Measurements from ENCODE around the gene CARS2. TPM values are rescaled to one million over a fixed set of nuclear protein-coding genes. Genes with fewer than 3 reads are reported as not detected.
A peak's percentile ranks its signal among the peaks of the same experiment; 100 is the strongest.
"Not testable (repeated sequence)": the region's sequence is repeated elsewhere in the genome, so short reads cannot be mapped to it uniquely, and the experiment has no call there.

The CARS2 gene
- total RNA-seq, 2 donors from 2014 or later: 36.1 to 71.8 TPM

DNA sequence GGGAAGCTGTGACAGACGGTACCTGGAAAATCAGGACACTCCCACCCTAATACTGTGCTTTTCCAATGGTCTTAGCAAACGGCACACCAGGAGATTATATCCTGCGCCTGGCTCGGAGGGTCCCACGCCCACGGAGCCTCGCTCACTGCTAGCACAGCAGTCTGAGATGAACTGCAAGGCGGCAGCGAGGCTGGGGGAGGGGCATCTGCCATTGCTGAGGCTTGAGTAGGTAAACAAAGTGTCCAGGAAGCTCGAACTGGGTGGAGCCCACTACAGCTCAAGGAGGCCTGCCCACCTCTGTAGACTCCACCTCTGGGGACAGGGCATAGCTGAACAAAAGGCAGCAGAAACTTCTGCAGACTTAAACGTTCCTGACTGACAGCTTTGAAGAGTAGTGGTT lies 36.1 kb downstream of the CARS2 start:
- DNase-seq (ENCODE audit: low spot score in 2 of 2); ATAC-seq; H3K9me3 Mint-ChIP-seq; H3K27ac Mint-ChIP-seq: not testable (repeated sequence)
- peaks cover 38 to 41% of the 10 kb centered on the region in 2 donors for H3K36me3 Mint-ChIP-seq

DNA sequence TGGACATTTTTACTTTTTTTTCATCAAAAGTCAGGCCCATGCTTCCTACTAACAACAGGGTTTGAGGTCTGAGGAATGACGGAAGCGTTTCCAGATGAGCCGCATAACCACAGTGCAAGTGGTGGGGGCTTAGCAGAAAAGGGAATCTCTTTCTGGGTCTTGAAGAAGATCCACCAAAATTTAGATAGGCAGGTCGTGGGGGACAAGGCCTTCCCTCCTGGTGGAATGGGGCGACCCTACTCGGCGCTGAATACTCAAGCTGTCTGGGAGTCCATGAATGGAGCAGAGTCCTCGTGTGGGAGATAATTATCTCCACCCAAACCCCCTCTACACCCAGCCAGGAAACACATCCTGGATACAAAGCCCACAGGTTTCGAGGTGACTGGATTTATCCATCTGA lies 36.9 kb downstream of the CARS2 start:
- ATAC-seq (no peak), DNase-seq (ENCODE audit: low spot score in 2 of 2) (no peak)
- Mint-ChIP-seq H3K9me3 (no peaks in the 10 kb centered on the region), H3K27ac (peak overlapping the region in 1 of 2 donors; percentile 68), H3K36me3 (peaks cover 30 to 35% of the 10 kb centered on the region in 2 donors)

DNA sequence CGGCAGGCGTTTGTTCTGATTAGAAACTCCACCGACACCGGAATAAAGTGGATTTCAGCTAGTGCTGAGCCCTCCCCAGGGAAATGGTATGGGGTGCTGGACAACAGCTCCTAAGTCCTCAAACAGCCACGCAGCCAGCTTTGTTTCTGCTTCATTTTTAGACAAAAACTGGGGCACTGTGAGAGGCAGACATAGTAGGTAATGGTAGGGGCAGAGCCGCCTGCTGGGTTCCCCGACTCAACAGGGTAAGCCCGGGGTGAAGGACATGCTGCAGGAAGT lies 39.7 kb downstream of the CARS2 start:
- ATAC-seq: no peak
- peaks cover 36 to 38% of the 10 kb centered on the region in 2 donors for H3K36me3 Mint-ChIP-seq
- H3K27ac Mint-ChIP-seq: peak overlapping the region in 1 of 2 donors; percentile 36
- peaks cover 4 to 11% of the 10 kb centered on the region in 2 donors for H3K9me3 Mint-ChIP-seq
- DNase-seq (ENCODE audit: low spot score in 2 of 2): no peak

DNA sequence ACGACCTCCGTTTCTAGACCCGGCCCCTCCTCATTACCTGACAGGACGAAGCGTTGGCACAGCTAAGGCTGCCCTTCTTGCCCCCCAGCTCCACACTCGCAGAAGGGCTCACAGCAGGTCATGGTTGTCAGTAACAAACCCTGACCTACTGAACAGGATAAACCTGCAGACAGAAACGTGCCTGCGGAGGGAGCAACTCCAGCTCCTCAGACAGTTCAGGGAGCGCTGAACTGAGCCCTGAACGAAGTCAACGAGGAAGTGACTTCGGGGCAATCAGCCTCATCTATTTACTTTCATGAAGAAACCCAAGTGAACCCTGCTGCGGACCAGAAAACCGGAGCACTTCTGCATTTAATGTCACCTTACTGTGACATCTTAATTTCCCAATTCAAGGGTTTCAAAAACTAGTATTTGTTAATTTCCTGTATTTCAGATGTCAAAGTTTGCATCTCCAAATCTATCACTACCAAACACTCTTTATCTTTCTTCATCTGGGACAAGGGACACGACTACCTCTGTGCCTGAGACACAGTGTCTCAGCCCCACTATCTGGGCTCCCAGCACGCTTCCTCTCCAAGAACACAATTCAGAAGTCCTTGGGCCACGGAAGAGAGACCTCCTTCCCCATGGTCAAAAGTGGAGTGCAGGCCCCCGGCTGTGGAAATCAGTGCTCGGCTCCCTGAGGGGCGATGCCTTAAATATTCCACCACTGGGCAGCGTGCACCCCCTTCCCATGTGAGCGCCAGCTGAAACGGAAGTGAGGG lies 40.2 kb downstream of the CARS2 start:
- DNase-seq (ENCODE audit: low spot score in 2 of 2): no peak
- ATAC-seq: no peak
- H3K27ac Mint-ChIP-seq: peak overlapping the region in 1 of 2 donors; percentile 14
- H3K9me3 Mint-ChIP-seq: peaks cover 4 to 12% of the 10 kb centered on the region in 2 donors
- peaks cover 34 to 35% of the 10 kb centered on the region in 2 donors for H3K36me3 Mint-ChIP-seq

DNA sequence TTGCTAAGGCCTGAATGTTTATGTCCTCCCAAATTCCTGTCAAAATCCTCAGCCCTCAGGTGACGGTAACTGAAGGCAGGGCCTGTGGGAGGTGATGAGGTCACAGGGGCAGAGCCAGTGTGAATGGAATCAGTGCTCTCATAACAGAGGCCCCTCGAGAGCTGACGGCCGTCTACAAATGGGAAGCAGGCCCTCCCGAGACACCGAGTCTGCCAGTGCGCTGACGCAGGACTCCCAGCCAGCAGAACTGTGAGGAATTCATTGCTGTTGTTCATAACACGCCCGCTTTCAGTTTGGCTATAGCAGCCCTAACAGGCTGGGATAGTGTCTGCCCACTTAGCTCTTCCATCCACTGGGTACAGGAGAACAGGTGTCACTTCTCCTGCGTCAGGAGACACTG lies 41.2 kb downstream of the CARS2 start:
- peaks cover 4 to 12% of the 10 kb centered on the region in 2 donors for H3K9me3 Mint-ChIP-seq
- DNase-seq (ENCODE audit: low spot score in 2 of 2) (no peak), ATAC-seq (no peak)
- H3K36me3 Mint-ChIP-seq: peaks cover 31 to 40% of the 10 kb centered on the region in 2 donors
- peak overlapping the region in 1 of 2 donors; percentile 65 for H3K27ac Mint-ChIP-seq

DNA sequence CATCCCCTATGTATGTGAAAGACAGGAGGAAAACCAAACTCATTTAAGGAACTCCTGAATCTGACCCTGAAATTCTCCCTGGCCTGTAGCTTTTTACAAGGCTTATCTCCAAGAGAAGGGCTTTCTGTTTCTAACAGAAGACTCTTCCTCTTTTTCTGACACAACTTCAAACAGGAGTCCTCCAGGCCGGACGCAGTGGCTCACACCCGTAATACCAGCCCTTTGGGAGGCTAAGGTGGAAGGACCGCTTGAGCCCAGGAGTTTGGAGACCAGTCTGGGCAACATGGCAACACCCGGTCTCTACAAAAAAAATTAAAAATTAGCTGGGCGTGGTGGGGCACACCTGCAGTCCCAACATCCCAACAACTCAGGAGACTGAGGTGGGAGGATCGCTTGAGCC lies 41.9 kb downstream of the CARS2 start:
- no peak for ATAC-seq
- Mint-ChIP-seq H3K36me3 (peaks cover 31 to 47% of the 10 kb centered on the region in 2 donors), H3K27ac (no peak overlapping the region), H3K9me3 (peaks cover 4 to 12% of the 10 kb centered on the region in 2 donors)
- DNase-seq (ENCODE audit: low spot score in 2 of 2): no peak

DNA sequence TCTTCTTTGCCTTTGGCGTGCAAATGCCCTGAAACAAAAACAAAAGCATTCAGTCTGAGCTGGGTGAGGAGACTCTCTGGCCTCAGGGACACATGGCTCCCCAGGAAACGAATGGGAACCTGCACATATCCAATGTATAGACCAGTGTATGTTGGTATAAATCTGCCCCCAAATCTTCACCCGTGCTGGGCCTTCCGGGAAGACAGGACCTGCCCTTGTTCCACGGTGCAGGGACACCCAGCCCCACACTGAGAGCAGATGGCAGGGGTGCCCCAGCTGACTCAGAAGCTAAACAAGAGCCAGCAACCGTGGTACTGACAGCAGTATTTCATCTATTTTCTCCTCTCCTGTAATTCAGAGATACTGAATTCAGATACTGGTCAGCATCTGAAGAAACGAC lies 42.4 kb downstream of the CARS2 start:
- no peak for ATAC-seq
- Mint-ChIP-seq H3K27ac (no peak overlapping the region), H3K9me3 (peaks cover 4 to 12% of the 10 kb centered on the region in 2 donors), H3K36me3 (peaks cover 31 to 50% of the 10 kb centered on the region in 2 donors)
- no peak for DNase-seq (ENCODE audit: low spot score in 2 of 2)

DNA sequence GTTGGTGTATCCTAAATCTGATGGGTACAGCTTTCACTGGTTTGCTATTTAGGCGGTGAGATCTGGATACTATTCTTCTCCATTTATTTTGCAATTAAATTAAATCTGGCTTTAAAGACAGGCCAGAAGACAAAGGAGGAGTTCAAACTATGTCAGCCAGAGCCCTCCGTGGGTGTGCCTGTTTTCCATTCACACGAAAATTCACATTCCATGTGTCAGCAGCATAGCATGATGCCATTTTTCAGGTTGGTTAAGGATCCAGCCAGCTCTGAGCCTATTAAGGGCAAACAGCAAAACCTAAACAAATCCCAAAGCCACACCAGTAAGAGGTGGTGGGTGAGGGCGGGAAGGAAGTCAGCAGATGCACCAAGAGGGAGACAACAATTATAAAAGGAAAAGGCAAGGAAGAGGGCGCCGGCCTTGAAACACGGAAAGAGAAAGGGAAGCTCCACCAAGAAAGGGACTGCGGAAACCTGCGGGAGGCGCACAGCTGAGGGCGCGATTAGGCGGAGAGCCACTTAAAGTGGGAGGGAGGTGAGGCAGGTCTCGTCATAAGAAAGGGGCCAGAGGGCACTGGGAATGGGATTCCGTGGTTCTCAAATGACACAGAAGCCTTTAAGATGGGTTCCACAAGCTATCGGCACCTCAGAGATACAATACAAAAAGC lies 43.0 kb downstream of the CARS2 start:
- Mint-ChIP-seq H3K36me3 (peaks cover 33 to 56% of the 10 kb centered on the region in 2 donors), H3K9me3 (peaks cover 4 to 12% of the 10 kb centered on the region in 2 donors), H3K27ac (no peak overlapping the region)
- no peak for DNase-seq (ENCODE audit: low spot score in 2 of 2)
- no peak for ATAC-seq

DNA sequence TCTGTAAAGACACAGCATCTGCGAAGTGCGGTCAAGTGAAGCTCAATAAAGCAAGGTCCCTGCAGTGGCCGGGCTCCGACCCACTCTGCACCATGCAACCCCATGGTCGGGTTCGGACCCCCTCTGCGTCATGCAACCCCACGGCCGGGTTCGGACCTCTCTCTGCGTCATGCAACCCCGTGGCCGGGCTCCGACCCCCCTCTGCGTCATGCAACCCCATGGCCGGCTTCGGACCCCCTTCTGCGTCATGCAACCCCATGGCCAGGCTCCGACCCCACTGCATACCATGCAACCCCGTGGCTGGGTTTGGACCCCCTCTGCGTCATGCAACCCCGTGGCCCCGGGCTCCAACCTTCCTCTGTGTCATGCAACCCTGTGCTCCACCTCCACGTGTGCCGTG lies 43.8 kb downstream of the CARS2 start:
- Mint-ChIP-seq H3K36me3 (peaks cover 29 to 64% of the 10 kb centered on the region in 2 donors), H3K9me3 (peaks cover 4 to 12% of the 10 kb centered on the region in 2 donors), H3K27ac (no peak overlapping the region)
- ATAC-seq: no peak
- DNase-seq (ENCODE audit: low spot score in 2 of 2): no peak

DNA sequence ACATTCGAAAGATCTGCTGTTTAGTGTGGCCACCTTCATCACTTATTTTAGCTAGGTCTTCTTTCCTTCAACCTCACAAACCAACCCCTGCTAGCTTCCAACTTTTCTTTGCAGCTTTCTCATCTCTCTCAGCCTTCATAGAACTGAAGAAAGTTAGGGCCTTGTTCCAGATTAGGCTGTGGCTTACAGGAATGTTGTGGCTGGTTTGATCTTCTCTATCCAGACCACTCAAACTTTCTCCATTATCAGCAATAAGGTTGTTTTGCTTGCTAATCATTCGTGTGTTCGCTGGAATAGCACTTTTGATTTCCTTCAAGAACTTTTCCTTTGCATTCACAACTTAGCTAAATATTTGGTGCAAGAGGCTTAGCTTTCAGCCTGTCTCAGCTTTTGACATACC lies 44.7 kb downstream of the CARS2 start:
- ATAC-seq (no peak), DNase-seq (ENCODE audit: low spot score in 2 of 2) (no peak)
- H3K36me3 Mint-ChIP-seq: peaks cover 29 to 68% of the 10 kb centered on the region in 2 donors
- H3K27ac Mint-ChIP-seq: no peak overlapping the region
- peaks cover 4 to 12% of the 10 kb centered on the region in 2 donors for H3K9me3 Mint-ChIP-seq

DNA sequence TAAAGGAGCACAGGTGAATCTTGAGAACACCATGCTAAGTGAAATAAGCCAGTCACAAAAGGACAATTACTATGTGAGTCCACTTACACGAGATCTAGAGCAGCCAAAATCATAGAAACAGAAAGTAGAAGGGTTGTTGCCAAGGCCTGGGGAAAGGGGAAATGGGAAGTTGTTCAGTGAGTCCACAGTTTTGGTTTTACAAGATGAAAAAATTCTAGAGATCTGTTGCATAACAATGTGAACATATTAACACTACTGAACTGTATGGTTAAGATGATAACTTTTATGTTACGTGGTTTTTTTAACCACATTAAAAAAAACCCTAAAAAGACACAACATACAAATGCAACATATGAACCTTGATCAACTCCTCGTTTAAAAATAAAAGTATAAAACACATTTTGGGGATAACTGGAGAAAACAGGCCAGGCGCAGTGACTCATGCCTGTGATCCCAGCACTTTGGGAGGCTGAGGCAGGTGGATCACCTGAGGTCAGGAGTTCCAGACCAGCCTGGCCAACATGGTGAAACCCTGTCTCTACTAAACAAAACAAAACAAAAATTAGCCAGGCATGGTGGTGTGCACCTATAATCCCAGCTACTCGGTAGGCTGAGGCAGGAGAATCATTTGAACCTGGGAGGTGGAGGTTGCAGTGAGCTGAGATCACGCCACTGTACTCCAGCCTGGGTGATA lies 47.6 kb downstream of the CARS2 start:
- H3K36me3 Mint-ChIP-seq: peaks cover 24 to 71% of the 10 kb centered on the region in 2 donors
- ATAC-seq: peak; percentile 57 to 77
- DNase-seq (ENCODE audit: low spot score in 2 of 2): not testable (repeated sequence)
- H3K27ac Mint-ChIP-seq: peak overlapping the region; percentile 1 to 8
- H3K9me3 Mint-ChIP-seq: peaks cover 4 to 12% of the 10 kb centered on the region in 2 donors

DNA sequence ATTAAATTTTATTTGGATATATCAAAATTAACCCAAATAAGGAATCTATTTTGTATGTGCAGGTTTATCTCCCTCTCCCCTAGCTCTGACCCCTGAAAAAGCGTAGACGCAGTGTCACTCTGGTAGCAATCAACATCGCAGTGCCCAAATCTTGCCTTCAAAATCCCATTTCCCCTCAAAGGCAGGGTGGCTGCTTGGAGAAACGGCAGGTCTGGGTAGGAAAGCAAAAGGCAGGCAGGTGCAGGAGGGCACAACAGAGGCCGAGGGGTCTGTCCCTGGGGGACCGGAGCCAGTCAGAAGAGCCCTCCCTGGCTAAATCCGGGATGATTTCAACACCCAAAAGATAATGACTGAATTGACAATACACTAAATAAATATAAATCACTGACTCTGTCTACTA lies 48.7 kb downstream of the CARS2 start:
- DNase-seq (ENCODE audit: low spot score in 2 of 2) (no peak), ATAC-seq (no peak)
- H3K36me3 Mint-ChIP-seq: peaks cover 16 to 59% of the 10 kb centered on the region in 2 donors
- no peak overlapping the region for H3K27ac Mint-ChIP-seq
- H3K9me3 Mint-ChIP-seq: peaks cover 4 to 8% of the 10 kb centered on the region in 2 donors

DNA sequence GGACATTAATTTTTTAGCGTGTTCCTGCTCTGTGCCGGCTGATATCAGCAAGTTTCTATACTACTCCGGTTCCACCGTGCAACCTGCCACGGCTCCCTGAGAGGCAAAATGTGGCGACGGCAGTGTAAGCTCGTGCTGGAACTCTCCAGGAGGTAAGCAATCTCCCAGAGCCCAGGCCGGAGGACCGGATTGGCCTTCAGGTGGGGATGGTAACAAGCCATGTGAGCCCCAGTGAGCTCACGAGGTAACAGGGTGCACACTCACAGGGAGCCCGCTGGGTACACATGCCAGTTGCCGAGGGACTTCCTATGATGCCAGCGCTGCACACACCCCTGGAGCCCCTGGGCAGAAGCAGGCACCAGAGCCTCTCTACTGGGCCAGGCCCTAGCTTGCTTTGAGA lies 52.1 kb downstream of the CARS2 start:
- Mint-ChIP-seq H3K27ac (no peak overlapping the region), H3K9me3 (no peaks in the 10 kb centered on the region), H3K36me3 (peaks cover 15 to 29% of the 10 kb centered on the region in 2 donors)
- ATAC-seq (no peak), DNase-seq (ENCODE audit: low spot score in 2 of 2) (no peak)

DNA sequence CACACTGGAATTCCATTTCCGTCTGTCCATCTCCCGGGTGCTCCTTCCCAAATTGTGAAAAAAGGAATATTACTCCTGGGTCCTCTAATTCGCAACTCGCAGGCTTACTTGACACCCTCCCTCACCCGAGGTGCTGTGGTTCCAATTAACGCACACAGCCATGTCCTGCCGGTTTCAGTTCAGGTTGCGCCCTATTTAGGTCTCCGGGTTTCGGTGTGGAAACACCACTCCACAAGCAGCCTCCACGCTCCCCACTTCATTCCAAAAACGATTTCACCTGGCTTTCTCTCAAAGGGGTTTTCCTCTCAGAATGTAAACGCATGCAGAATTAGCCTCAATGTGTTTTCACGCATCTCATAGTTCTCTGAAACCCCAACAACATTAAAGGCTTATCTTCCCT lies 52.6 kb downstream of the CARS2 start:
- Mint-ChIP-seq H3K27ac (peak overlapping the region in 1 of 2 donors; percentile 57), H3K36me3 (peaks cover 15 to 25% of the 10 kb centered on the region in 2 donors), H3K9me3 (no peaks in the 10 kb centered on the region)
- ATAC-seq: no peak
- no peak for DNase-seq (ENCODE audit: low spot score in 2 of 2)

DNA sequence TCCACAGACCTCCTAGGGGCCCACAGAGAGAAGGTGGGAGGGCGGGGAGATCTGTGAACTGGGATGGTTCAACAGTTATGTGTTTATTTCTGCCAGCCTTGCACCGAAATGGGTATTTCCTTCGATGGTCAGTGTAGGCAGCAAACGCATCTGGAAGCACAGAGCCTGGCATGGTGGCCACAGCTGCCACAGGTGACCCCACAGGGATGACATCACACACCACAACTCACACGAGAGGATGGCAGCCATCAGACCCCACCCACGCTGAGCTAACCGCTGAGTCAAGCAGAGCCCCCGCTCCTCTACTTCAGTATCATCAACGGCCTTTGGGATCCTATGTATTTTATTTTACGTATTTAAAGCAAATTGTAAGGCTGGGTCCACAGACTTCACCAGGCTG lies 53.2 kb downstream of the CARS2 start:
- Mint-ChIP-seq H3K9me3 (no peaks in the 10 kb centered on the region), H3K27ac (no peak overlapping the region), H3K36me3 (peaks cover 12 to 20% of the 10 kb centered on the region in 2 donors)
- no peak for DNase-seq (ENCODE audit: low spot score in 2 of 2)
- no peak for ATAC-seq

DNA sequence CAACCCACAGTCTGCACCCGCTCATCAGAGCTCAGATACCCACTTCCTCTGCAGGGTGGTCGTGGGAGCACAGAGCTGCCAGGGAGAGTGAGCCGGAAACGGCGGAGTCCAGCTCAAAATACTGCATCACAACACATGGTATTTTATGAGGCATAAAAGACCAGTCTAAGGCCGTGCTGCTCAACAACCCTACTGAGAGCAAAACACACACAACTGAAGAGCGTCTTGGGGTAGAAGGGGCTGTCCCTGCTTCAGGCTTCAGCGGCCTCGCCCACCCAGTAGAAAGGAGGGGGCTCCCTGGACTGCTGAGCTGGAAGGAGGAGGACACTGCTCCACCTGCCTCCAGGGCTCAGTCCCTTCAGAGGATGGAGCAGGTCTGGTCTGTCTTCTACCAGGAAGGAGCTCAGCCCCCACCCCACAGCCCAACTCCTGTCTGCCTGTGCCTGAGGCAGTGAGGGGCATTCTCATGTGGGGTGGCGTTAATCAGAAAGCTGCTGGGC lies 53.6 kb downstream of the CARS2 start:
- no peaks in the 10 kb centered on the region for H3K9me3 Mint-ChIP-seq
- no peak for ATAC-seq
- H3K36me3 Mint-ChIP-seq: peaks cover 10 to 15% of the 10 kb centered on the region in 2 donors

DNA sequence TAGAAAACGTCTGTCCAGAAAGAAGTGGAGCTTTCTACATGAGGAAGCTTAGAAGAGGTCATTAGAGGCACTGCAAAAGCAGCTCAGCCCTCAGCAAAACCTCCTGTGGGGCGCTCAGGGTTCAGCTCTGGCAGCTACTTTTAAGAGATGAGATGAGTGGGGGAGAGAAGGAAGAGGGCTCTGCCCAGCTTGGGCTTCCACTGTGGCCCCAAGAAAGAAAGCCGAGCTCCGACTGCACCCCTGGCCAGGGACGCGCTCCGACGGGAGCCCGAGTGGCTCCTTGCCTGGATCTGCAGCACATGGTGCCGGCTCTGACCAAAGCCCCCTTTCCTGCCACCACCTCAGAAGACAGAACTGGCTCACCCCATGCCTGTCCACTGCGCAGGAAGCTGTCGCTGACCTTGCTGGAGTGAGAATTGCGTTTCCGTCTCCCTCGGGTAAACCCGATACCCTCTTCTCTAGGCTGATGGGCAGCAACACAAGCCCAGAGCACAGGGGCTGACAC lies 54.1 kb downstream of the CARS2 start:
- Mint-ChIP-seq H3K9me3 (no peaks in the 10 kb centered on the region), H3K27ac (peak overlapping the region; percentile 35 to 93), H3K36me3 (peaks cover 10 to 13% of the 10 kb centered on the region in 2 donors)
- DNase-seq (ENCODE audit: low spot score in 2 of 2) (no peak), ATAC-seq (no peak)

More for the DNA sequence above, 53.6 kb downstream of the CARS2 start:
- peak overlapping the region in 1 of 2 donors; percentile 65 for H3K27ac Mint-ChIP-seq
- no peak for DNase-seq (ENCODE audit: low spot score in 2 of 2)
